CD4-positive, alpha-beta T cell (primary cell): Measurements from ENCODE around the gene C3orf49. TPM values are rescaled to one million over a fixed set of nuclear protein-coding genes. Genes with fewer than 3 reads are reported as not detected.

ENCODE experiments used
- ATAC-seq: fragments of 200-7000 bp; cut with Tn5 transposase; one replicate; pipeline ENCODE4 v1.10.0; 2022; ENCODE audit warnings: mild to moderate bottlenecking; ENCODE audit not compliant: poor library complexity
- CTCF ChIA-PET: fragments of 350-600 bp; sonication (Branson Sonifier 250); formaldehyde crosslinking; loops from one replicate; lab custom pipeline; 2021; ENCODE audit warnings: antibody characterized with exemption, inconsistent platforms; lab: Charles Lee
- POLR2A ChIA-PET: fragments of 350-600 bp; sonication (Branson Sonifier 250); formaldehyde crosslinking; loops from one replicate; lab custom pipeline; 2021; ENCODE audit warnings: antibody characterized with exemption, inconsistent platforms; lab: Charles Lee
- DNase-seq, 14 experiments: peaks; one replicate each; pipeline ENCODE4 v3.0.0-alpha.2; 2013 to 2020; ENCODE audit warnings: mixed read lengths in 2 of 14
- H3K27ac ChIP-seq, 2 donors: one replicate each; pipeline versions ENCODE4 v1.5.1 to v1.7.0; 2013; ENCODE audit warnings: low read length in 2 of 2, low read depth in 1 of 2, mild to moderate bottlenecking in 1 of 2
- H3K27me3 ChIP-seq, 2 experiments: 1 replicate in 1 of 2; 2 replicates in 1 of 2; pipeline versions ENCODE4 v1.6.1 to v1.7.0; 2013; ENCODE audit warnings: low read length in 2 of 2, control low read depth in 1 of 2, mild to moderate bottlenecking in 1 of 2, moderate library complexity in 1 of 2; ENCODE audit not compliant: insufficient read depth in 2 of 2, control insufficient read depth in 1 of 2
- H3K36me3 ChIP-seq: one replicate; pipeline ENCODE4 v1.6.1; 2013; ENCODE audit warnings: low read length, control low read depth; ENCODE audit not compliant: insufficient read depth
- H3K4me1 ChIP-seq: one replicate; pipeline ENCODE4 v1.6.1; 2013; ENCODE audit warnings: low read length, control low read depth; ENCODE audit not compliant: insufficient read depth
- H3K4me3 ChIP-seq: one replicate; pipeline ENCODE4 v1.5.1; 2013; ENCODE audit warnings: mild to moderate bottlenecking, low read length, moderate library complexity
- H3K9me3 ChIP-seq, 2 experiments: 1 replicate in 1 of 2; 2 replicates in 1 of 2; pipeline versions ENCODE4 v1.6.1 to v1.7.0; 2013; ENCODE audit warnings: low read length in 2 of 2, mild to moderate bottlenecking in 2 of 2, control low read depth in 1 of 2, moderate library complexity in 1 of 2; ENCODE audit not compliant: control insufficient read depth in 1 of 2, insufficient read depth in 1 of 2
- H3K27ac Mint-ChIP-seq: one replicate; pipeline ENCODE4 v1.8.0; 2020; ENCODE audit warnings: mixed read lengths
- H3K27me3 Mint-ChIP-seq: one replicate; pipeline ENCODE4 v1.8.0; 2021; ENCODE audit warnings: mixed read lengths
- H3K36me3 Mint-ChIP-seq: one replicate; pipeline ENCODE4 v1.8.0; 2021; ENCODE audit warnings: low read depth, mixed read lengths
- H3K4me1 Mint-ChIP-seq: one replicate; pipeline ENCODE4 v1.8.0; 2021; ENCODE audit warnings: low read depth, mixed read lengths
- H3K4me3 Mint-ChIP-seq: one replicate; pipeline ENCODE4 v1.8.0; 2020; ENCODE audit warnings: mild to moderate bottlenecking, mixed read lengths
- H3K9me3 Mint-ChIP-seq: one replicate; pipeline ENCODE4 v1.8.0; 2020; ENCODE audit warnings: mixed read lengths
- CTCF ChIP-seq: fragments of 200-600 bp; IDR thresholded peaks from one replicate; pipeline ENCODE4 v1.8.0; 2022; ENCODE audit warnings: antibody characterized with exemption, mild to moderate bottlenecking
- intact Hi-C, 2 experiments: fragments of 100-400 bp; cut with DNase I in 1 of 2; cut with micrococcal nuclease in 1 of 2; formaldehyde crosslinking; loops; one replicate each; pipeline versions ENCODE4 v1.15.1 to v1.9.0; 2023 to 2025; cut with DNase I, micrococcal nuclease
- total RNA-seq, 174 experiments: library from RNA in 2 of 174; stranded (reverse) in 2 of 174; gene quantifications; one replicate each; pipeline ENCODE4 v1.2.3 and lab custom pipeline; 2021 to 2026

Gene C3orf49
- total RNA-seq, 2 experiments from 2014 or later = not detected

DNA sequence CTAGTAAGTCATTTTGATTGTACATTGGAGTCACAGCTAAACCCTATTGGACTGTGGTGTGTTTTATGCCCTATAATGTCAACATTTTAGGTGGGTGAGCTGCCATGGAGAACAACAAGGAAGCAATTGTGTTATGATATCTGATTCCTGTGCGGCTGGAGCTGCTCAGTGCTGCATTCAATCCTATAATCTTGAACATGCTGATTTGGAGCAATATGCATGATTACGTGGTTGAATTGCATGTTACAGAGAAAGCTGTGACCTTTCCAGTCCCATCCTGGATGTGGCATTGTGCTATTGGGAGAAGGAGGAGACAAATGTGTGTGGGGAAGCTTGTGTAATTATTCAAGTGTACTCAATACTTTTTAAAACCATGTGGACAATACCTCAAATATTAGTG lies 20.1 kb upstream of the C3orf49 start:
- DNase-seq (no peak), ATAC-seq (no peak)
- Mint-ChIP-seq H3K4me3 (no peak overlapping the region), H3K9me3 (no peaks in the 10 kb centered on the region), H3K36me3 (no peaks in the 10 kb centered on the region), H3K4me1 (no peaks in the 10 kb centered on the region), H3K27ac (no peak overlapping the region), H3K27me3 (peaks cover 5% of the 10 kb centered on the region)
- no peak overlapping the region for H3K27ac ChIP-seq
- H3K36me3 ChIP-seq = no peaks in the 10 kb centered on the region
- no peak overlapping the region for H3K4me3 ChIP-seq
- no peak for TF ChIP-seq CTCF
- H3K4me1 ChIP-seq = no peaks in the 10 kb centered on the region
- ChIA-PET POLR2A (interaction anchor here (0.6 kb wide), 1 partner anchor 9 kb away, joined by 3 read pairs; no protein-coding TSS in a partner anchor), CTCF (no interaction called here)
- intact Hi-C loops = no loop called here
- H3K9me3 ChIP-seq = no peaks in the 10 kb centered on the region
- H3K27me3 ChIP-seq = no peaks in the 10 kb centered on the region

DNA sequence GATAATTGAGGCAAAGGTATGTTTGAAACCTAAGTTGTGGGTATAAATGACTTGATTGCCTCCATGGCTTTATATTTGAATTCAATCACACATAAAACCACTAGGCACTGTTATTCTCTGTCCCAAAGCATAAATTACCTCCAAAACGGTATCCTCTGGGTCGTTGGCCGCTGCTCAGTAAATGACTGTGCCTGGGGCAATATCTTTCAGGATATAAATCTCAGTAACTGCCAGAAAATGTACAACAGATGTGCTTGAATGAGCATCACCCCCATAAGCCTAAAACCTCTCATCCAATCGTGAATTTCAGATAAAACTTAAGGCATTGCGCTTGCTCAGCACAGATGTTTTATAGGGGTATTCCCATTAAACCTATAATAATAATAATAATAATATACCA lies 19.0 kb upstream of the C3orf49 start:
- H3K36me3 ChIP-seq = no peaks in the 10 kb centered on the region
- no peaks in the 10 kb centered on the region for H3K9me3 ChIP-seq
- no peaks in the 10 kb centered on the region for H3K4me1 ChIP-seq
- no peak for TF ChIP-seq CTCF
- H3K4me3 ChIP-seq = no peak overlapping the region
- H3K27ac ChIP-seq = no peak overlapping the region
- POLR2A ChIA-PET = no interaction called here
- CTCF ChIA-PET = interaction anchor here (0.6 kb wide), 1 partner anchor 350 kb away, joined by 3 read pairs; no protein-coding TSS in a partner anchor
- Mint-ChIP-seq H3K4me1 (no peaks in the 10 kb centered on the region), H3K27ac (no peak overlapping the region), H3K9me3 (no peaks in the 10 kb centered on the region), H3K36me3 (no peaks in the 10 kb centered on the region), H3K27me3 (peaks cover 5% of the 10 kb centered on the region), H3K4me3 (no peak overlapping the region)
- intact Hi-C loops = no loop called here
- DNase-seq (no peak), ATAC-seq (no peak)
- no peaks in the 10 kb centered on the region for H3K27me3 ChIP-seq

DNA sequence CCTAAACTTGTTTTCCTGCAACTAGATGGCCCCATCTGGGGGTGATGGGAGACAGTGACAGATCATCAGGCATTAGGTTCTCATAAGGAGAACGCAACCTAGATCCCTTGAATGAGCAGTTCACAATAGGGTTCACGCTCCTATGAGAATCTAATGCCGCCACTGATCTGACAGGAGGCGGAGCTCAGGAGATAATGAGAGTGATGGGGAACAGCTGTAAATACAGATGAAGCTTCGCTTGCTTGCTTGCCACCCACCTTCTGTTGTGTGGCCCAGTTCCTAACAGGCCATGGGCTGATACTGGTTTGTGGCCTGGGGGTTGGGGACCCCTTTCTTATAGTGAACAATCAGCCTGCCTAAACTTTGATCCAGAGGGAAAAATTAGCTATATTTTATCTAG lies 15.2 kb upstream of the C3orf49 start:
- Histone ChIP-seq H3K4me3 (no peak overlapping the region), H3K4me1 (no peaks in the 10 kb centered on the region), H3K27me3 (no peaks in the 10 kb centered on the region), H3K9me3 (no peaks in the 10 kb centered on the region), H3K27ac (no peak overlapping the region), H3K36me3 (no peaks in the 10 kb centered on the region)
- no peak overlapping the region for H3K27ac Mint-ChIP-seq
- H3K27me3 Mint-ChIP-seq = no peaks in the 10 kb centered on the region
- DNase-seq (no peak), ATAC-seq (no peak)
- TF ChIP-seq CTCF = no peak
- H3K4me3 Mint-ChIP-seq = no peak overlapping the region
- H3K9me3 Mint-ChIP-seq = no peaks in the 10 kb centered on the region
- H3K36me3 Mint-ChIP-seq = no peaks in the 10 kb centered on the region
- no peaks in the 10 kb centered on the region for H3K4me1 Mint-ChIP-seq
- ChIA-PET CTCF (no interaction called here), POLR2A (no interaction called here)
- intact Hi-C loops = no loop called here
